Measurements from ENCODE around the gene ZNF506. TPM values are rescaled to one million over a fixed set of nuclear protein-coding genes. Genes with fewer than 3 reads are reported as not detected.
"Not testable (repeated sequence)": the region's sequence is repeated elsewhere in the genome, so short reads cannot be mapped to it uniquely, and the experiment has no call there.

Gene ZNF506
- total RNA-seq, 1 experiment from 2014 or later: 2.5 TPM

DNA sequence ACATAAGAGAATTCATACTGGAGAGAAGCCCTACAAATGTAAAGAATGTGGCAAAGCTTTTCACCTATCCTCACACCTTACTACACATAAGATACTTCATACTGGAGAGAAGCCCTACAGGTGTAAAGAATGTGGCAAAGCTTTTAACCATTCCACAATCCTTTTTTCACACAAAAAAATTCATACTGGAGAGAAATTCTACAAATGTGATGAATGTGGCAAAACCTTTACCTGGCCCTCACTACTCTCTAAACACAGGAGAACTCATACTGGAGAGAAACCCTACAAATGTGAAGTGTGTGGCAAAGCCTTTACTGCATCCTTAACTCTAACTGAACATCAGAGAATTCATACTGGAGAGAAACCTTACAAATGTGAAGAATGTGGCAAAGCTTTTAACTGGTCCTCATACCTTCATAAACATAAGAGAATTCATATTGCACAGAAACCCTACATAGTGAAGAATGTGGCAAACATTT, 14.0 kb upstream of the ZNF506 start:
- ChIA-PET CTCF (no interaction called here), POLR2A (no interaction called here)
- Mint-ChIP-seq H3K9me3 (ENCODE audit: unreplicated experiment) (peaks cover 15% of the 10 kb centered on the region), H3K4me1 (ENCODE audit: insufficient read depth, unreplicated experiment) (no peaks in the 10 kb centered on the region), H3K4me3 (ENCODE audit: unreplicated experiment) (no peak overlapping the region), H3K27me3 (ENCODE audit: insufficient read depth, unreplicated experiment) (no peaks in the 10 kb centered on the region), H3K36me3 (ENCODE audit: insufficient read depth, unreplicated experiment) (no peaks in the 10 kb centered on the region), H3K27ac (ENCODE audit: low read depth, unreplicated experiment) (no peak overlapping the region)
- intact Hi-C loops (cut with micrococcal nuclease): no loop called here
- no peak for TF ChIP-seq CTCF (IDR thresholded peaks at IDR 0.05; ENCODE audit: unreplicated experiment)
- no peak for DNase-seq (ENCODE audit: unreplicated experiment)
- BruUV-seq (replicated peaks): no TSS peak

DNA sequence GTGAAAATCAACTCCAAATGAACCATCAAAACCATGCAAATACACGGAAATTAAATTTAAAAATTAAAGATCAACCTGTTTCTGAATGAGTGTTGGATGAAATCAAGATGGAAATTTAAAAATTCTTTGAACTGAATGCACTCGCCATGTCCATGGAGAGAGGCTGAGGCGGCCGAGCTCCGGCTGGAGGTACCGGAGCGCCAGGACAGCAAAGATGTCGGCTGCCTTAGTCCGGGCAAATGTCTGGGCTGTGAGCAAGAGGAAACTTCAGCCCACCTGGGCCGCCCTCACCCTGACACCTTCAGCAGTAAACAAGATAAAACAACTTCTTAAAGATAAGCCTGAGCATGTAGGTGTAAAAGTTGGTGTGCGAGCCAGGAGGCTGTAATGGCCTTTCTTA, 5.3 kb upstream of the ZNF506 start:
- BruUV-seq (replicated peaks): no TSS peak
- no peak for TF ChIP-seq CTCF (IDR thresholded peaks at IDR 0.05; ENCODE audit: unreplicated experiment)

DNA sequence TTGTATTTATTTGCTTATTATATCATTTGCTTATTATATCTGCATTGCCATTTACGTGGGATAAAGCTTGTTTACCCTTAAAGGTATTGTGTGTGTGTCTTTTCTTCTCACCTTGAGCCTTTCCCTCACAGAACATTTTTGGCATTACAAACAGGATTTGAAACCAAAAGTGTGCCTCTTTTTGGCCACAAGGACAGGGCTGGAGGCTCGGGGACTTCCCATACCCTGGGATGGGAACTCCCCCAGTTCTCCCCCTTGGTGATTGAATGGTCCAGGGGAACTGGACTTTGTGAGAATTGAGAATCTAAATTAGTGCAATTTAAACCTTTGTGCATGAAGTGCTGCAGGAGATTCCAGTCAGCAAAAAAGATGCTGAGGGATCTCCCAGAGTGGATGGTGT, 2.4 kb upstream of the ZNF506 start:
- POLR2A ChIA-PET: interaction anchor here (1.0 kb wide), 1 partner anchor 48 kb away, joined by 3 read pairs; no protein-coding TSS in a partner anchor

More for the DNA sequence above, 5.3 kb upstream of the ZNF506 start:
- ChIA-PET CTCF (no interaction called here), POLR2A (no interaction called here)
- H3K4me3 Mint-ChIP-seq (ENCODE audit: unreplicated experiment): no peak overlapping the region
- H3K36me3 Mint-ChIP-seq (ENCODE audit: insufficient read depth, unreplicated experiment): no peaks in the 10 kb centered on the region
- DNase-seq (ENCODE audit: unreplicated experiment): no peak
- intact Hi-C loops (cut with micrococcal nuclease): no loop called here
- H3K4me1 Mint-ChIP-seq (ENCODE audit: insufficient read depth, unreplicated experiment): no peaks in the 10 kb centered on the region
- H3K27ac Mint-ChIP-seq (ENCODE audit: low read depth, unreplicated experiment): no peak overlapping the region
- H3K27me3 Mint-ChIP-seq (ENCODE audit: insufficient read depth, unreplicated experiment): no peaks in the 10 kb centered on the region
- peaks cover 25% of the 10 kb centered on the region for H3K9me3 Mint-ChIP-seq (ENCODE audit: unreplicated experiment)

GRCh38 chr19:19821976-19822375, 426 bp upstream of the ZNF506 start:
- POLR2A ChIA-PET: interaction anchor here (1.0 kb wide), 1 partner anchor 46 kb away, joined by 3 read pairs; no protein-coding TSS in a partner anchor
- TSS peak; percentile 39 for BruUV-seq (replicated peaks)
- Mint-ChIP-seq H3K4me3 (ENCODE audit: unreplicated experiment) (peak overlapping the region; percentile 81), H3K27ac (ENCODE audit: low read depth, unreplicated experiment) (peak overlapping the region; percentile 94)
- H3K9me3 Mint-ChIP-seq (ENCODE audit: unreplicated experiment); intact Hi-C loops (cut with micrococcal nuclease); H3K36me3 Mint-ChIP-seq (ENCODE audit: insufficient read depth, unreplicated experiment); H3K27me3 Mint-ChIP-seq (ENCODE audit: insufficient read depth, unreplicated experiment); DNase-seq (ENCODE audit: unreplicated experiment); CTCF ChIA-PET; H3K4me1 Mint-ChIP-seq (ENCODE audit: insufficient read depth, unreplicated experiment): not testable (repeated sequence)

More for the DNA sequence above, 2.4 kb upstream of the ZNF506 start:
- CTCF ChIA-PET: no interaction called here
- DNase-seq (ENCODE audit: unreplicated experiment): no peak
- H3K4me3 Mint-ChIP-seq (ENCODE audit: unreplicated experiment): no peak overlapping the region
- H3K27ac Mint-ChIP-seq (ENCODE audit: low read depth, unreplicated experiment): no peak overlapping the region
- H3K9me3 Mint-ChIP-seq (ENCODE audit: unreplicated experiment): peaks cover under 1% of the 10 kb centered on the region
- BruUV-seq (replicated peaks): no TSS peak
- no peaks in the 10 kb centered on the region for H3K4me1 Mint-ChIP-seq (ENCODE audit: insufficient read depth, unreplicated experiment)
- no peak for TF ChIP-seq CTCF (IDR thresholded peaks at IDR 0.05; ENCODE audit: unreplicated experiment)
- intact Hi-C loops (cut with micrococcal nuclease): no loop called here
- H3K27me3 Mint-ChIP-seq (ENCODE audit: insufficient read depth, unreplicated experiment): no peaks in the 10 kb centered on the region
- no peaks in the 10 kb centered on the region for H3K36me3 Mint-ChIP-seq (ENCODE audit: insufficient read depth, unreplicated experiment)

Measured in MCF 10A (cell line).